T-helper 1 cell (primary cell): ENCODE measurements around the gene C1QL1.
A peak's percentile ranks its signal among the peaks of the same experiment; 100 is the strongest.

Experiments used
- DNase-seq, 5 donors: peaks; one replicate each; pipeline ENCODE4 v3.0.0-alpha.2; 2012 to 2020

The C1QL1 gene

DNA sequence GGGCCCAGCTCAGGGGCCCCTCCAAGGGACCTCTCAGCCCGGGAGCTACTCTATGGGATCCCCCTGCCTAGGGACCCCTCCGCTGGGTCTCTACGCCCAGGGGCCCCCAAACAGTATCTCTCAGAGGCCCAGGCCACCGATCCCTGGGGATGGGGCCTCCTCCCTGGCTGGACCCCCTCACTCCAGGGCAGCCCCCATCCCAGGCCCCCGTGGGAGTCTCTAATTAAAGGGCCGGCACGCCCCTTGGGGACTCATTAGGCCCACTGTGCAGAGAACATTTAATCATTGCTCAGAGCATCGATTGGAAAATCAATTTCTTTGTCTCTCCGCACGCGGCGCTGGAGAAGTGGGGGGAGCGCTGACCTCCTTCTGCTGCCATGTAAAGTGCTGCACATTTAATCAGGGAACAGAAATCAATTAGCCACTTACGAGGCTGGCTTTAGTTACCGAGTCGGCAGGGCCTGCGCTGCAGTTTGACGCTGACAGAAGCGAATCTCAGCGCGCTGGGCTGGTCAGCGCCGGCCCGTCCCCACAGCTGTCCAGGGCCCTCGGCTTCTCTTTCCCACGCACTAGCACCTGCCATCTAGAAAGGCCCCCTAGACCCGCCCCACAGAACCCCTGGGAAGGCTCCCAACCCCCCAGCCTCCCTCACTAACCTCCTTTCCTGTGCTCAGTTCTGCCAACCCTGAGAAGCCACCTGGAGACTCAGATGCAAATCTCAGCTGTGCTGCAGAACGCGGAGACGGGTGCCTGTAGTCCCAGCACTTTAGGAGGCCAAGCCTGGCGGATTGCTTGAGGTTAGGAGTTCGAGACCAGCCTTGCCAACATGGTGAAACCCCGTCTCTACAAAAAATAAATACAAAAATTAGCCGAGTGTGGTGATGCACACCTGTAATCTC lies 20.2 kb upstream of the C1QL1 start:
- DNase-seq: no peak

DNA sequence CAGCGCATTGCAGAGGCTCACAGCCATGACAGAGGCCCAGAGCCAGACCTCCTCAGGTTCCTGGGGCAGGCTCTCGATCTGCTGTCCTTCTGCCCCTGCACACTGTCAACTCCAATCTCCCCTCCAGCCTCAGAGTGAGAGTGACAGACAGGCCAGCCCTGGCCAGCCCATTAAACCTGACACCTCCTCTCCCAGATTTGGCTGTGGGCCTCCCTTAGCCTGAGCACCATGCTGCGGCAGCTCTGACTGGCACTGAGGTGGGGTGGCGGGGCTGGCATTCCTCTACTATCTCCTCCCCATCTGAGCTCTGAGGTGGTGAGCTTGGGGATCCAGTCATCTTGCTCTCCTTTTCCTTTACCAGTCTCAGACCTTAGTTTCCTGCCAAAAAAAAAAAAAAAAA lies 15.5 kb upstream of the C1QL1 start:
- DNase-seq: no peak

GRCh38 chr17:44982113-44982702 lies 14.1 kb upstream of the C1QL1 start:
- no peak for DNase-seq

DNA sequence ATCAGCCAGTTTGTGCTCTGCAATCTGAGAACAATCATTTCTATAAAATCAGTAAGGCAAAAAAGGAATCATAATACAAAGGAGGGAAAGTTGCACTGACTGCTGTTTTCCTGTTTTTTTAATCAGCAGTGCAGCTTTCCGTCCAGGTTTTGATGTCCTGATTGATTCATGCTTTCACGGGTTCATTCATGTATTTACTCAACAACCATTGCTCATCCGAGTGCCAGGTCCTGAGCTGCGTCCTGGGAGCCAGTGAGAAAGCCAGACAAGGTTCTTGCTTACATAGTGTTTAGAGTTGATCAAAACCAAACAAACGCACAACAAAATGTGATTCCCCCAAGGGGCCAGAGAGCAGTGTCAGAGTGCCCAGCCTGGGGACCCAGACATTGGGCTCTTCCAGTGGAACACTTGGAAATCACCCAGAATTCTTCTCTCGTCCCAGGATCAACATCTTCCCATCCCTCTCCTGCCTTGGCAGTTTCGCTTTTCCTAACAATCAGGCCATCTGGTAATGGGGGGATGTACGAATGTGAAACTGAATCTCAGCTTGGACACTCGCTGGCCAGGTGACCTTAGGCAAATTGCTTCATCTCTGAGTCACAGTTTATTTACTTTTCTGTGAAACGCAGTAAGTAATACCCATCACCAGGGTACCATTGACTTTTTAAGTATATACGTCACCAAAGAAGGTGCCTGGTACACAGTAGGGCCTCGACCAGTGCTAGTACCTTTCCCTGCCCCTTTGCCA lies 13.3 kb upstream of the C1QL1 start:
- no peak for DNase-seq

DNA sequence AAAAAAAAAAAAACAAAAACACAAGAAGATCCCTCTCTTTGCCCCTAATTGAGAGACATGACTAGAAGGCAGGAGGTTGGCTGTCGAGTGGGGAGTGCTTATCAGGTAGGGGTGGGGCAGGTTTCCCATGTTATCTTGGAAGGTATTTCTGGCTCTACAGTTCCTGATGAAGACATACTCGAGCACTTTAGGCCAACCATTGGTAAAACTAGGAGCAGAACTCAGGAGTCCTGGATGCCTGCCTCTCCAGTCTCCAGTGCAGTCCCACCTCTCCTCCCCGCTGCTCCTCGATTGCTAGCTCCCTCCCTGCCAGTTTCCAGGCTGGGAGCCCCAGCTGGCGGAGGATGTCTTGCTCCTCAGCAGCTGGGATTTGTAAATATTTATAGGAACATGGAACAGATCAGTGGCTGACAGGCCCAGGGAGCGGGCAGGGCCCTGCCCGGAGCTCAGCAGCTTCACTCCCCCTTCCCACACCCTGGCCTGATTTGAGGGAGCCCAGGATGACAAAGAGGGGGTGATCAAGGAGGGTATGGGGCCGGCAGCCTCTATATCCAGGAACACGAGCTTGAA lies 11.4 kb upstream of the C1QL1 start:
- no peak for DNase-seq

- DNase-seq: no peak
These were observed 10.7 kb upstream of the C1QL1 start for GRCh38 chr17:44978807-44979206.

- no peak for DNase-seq
These were observed 9.9 kb upstream of the C1QL1 start for GRCh38 chr17:44977814-44978550.

- DNase-seq: no peak
These were observed 9.0 kb upstream of the C1QL1 start for GRCh38 chr17:44977065-44977464.

- DNase-seq: no peak
These were observed 8.1 kb upstream of the C1QL1 start for GRCh38 chr17:44976206-44976605.

DNA sequence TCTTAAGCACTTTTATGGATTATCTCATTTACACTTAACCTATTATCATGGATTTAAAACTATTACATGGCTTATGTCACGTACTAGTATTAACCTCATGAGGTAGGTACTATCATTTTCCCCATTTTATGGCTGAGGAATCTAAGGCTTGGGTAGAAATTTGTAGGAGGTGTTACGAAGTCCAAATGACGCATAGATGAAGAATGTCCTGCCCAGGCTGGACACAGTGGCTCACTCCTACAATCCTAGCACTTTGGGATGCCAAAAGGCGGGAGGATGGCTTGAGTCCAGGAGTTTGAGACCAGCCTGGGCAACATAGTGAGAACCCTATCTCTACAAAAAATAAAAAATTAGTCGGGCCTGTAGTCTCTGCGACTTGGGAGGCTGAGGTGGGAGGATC lies 4.8 kb upstream of the C1QL1 start:
- no peak for DNase-seq

DNA sequence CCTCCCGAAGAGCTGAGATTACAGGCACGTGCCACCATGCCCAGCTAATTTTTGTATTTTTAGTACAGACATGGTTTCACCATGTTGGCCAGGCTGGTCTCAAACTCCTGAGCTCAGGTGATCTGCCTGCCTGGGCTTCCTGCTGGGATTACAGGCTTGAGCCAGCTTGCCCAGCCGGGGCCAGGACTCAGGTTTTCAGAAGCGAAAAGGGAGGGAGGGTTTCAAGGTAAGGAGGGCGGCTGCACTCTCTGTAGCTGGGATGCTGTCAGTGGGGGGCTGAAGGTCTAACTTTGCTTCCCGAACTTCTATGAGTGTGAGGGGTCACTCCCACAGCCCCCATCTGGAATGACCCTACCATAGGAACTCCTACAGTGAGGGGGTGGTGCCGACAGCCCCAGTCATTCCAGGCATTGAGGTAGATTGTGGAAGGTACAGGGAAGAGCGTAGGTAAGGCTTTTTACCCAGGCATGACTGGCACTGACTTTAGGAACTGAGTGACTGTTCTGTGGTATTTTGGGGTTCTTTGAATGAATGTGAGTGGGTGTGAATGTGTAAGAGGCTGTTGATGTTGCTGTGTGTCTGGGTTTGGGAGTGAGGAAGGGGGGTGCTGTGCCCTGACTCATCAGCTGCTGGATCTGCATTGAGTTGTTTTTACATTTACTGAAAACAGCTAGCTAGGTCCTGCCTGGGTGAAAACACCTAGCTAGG lies 3.8 kb upstream of the C1QL1 start:
- DNase-seq: peak in 1 of 5 donors; percentile 48

- no peak for DNase-seq
These were observed 2.1 kb upstream of the C1QL1 start for GRCh38 chr17:44970136-44970741.

- no peak for DNase-seq
These were observed 1.2 kb upstream of the C1QL1 start for GRCh38 chr17:44969144-44969780.

DNA sequence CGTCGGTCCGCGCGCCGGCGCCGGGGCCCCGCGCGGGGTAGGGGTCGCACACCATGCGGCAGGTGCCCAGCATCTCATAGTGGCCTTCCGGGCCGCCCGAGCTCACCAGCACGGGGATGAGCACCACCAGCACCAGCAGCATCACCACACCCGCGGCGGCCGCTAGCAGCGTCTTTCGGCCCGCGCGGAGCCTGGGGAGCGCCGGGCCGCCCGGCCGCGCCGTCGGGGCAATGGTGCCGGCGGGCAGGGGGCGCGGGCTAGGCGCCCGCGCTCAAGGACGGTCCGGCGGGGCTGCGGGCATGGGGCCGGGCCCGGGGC lies 237 bp downstream of the C1QL1 start:
- DNase-seq: no peak

DNA sequence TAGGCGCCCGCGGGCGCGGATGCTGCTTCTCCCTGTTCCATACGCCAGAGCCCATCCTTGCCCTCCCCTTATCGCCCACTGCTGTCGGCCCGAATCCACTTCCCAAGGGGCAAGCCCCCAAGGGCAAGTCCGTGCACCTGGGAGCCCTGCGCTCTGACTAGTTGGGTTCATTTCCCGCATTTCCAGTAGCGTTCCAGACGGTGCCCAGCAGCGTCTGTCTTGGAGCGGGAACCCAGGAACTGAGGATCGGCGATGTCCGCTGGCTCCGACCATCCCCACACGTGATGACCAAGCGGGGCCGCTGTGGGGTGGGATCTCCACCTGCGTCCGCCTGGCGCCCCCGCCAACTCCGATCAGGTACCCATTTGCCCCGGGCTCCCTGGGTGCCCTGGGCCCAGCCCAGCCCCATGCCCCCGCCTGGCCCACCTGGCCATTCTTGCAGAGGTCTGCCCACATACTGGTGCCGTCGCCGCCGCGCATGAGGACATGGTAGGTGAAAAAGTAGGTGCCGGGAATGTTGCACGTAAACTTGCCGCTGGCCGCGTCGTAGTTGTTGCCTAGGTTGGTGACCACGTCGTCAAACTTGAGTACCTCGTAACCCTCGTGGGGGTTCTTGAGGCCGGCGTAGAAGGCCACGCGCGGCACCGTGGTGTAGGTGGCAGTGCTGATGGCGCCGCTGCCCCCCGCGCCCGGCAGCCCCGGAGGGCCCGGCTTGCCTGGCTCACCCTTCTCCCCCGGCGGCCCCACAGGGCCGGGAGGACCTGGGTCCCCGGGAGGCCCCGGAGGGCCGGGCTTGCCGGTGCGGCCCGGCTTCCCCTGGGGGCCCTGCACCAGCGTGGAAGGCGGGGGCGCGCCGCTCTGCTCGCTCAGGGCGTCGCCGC lies 837 bp downstream of the C1QL1 start:
- no peak for DNase-seq

DNA sequence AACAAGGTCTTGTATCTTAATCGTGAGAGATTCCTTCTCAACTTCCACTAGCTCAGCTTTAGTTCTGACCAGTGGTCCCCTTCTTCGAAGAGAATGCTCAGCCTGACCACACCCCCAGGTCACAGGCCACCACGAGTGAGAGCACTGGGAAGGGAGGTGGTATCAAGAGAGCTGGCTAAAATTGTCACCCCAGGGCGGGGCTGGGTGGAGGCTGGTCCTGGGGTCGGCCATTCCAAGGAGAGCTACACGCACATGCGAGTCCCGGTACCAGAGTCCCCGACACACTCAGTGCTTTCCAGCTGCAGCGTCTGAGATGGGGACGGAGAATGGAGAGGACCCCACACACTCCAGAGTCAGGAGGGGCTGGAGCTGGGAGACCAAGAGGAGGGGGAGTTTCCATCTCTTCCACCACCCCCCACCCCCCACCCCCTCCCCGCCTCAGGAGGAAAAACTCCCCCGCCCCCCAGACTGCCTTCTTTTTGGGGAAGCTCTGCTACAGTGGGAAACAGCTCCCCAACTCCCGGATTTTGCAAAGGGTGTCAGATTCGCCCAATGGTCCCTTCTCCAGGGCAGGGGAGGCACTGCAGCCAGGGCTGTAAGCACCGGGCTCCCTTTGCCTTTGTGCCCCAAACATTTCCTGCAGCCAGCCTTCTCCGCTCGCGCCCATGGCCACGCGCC lies 1.6 kb downstream of the C1QL1 start:
- DNase-seq: no peak

DNA sequence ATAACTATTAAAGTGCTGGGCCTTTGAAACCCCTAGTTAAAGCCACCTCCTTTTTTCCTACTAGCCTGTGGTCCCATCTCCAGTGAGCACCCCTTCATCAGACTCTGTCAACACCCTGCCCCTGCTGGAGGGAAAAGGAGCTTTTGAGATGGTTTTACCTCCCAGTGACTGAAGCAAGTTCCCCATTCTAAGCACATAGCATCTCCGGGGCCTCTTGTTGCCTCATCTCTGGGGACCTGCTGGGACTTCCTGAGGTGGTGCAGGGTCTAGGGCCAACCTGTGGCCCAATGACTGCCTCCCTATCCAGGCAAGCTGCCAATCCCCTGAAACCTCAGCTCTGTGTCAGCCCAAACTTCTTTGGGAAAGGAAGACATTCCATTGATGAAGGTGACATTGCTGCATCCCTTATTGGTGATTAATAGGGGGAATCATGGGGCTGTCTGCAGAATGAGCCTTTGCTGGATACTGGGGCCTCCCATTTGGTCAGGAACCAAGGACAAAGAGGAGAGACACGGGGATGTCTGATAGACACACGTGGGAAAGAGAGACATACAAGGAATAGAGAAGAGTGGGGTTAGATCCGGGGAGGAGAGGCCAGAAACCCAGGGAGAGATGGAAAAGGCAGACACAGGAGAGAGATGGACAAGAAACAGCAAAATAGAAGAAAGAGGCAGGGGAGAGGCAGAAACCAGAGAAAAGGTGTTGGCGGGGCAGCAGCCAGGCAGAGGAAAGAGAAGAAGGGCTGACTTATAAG lies 2.4 kb downstream of the C1QL1 start:
- DNase-seq: no peak

- DNase-seq: no peak
These were observed 6.2 kb downstream of the C1QL1 start for GRCh38 chr17:44961921-44962350.

DNA sequence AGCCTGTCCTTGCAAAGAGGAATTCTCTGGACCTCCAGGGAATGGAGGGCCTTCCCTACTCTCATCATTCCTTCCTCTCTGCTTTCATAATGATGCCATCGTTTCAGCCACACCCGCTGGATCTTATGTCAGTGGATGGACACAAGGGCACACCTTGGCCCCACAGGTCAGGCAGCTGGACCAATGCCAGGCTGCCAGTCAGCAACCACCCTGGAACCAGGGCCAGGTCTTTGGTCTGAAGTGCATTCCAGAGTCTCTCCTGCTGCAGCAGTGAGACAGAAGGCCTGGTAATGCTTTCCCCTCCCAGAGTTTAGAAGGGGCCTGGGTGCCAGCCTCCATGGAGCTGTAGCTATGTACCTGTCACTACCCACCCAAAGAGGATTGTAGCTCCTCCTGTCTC lies 7.4 kb downstream of the C1QL1 start:
- no peak for DNase-seq
